Neural progenitor cell (in vitro differentiated cells): Measurements from ENCODE around the gene CSF1R.

Experiments used
- EZH2 ChIP-seq: fragments of 200-600 bp; sonication (generic); IDR thresholded peaks from 2 replicates; pipeline ENCODE4 v1.6.1; 2017; ENCODE audit warnings: antibody characterized with exemption, mild to moderate bottlenecking, moderate library complexity
- TF ChIP-seq, protein P1 (sequence below): fragments of 200-600 bp; sonication (generic); IDR thresholded peaks from 2 replicates; pipeline ENCODE4 v1.5.1; 2017; ENCODE audit warnings: antibody characterized with exemption, mild to moderate bottlenecking

DNA sequence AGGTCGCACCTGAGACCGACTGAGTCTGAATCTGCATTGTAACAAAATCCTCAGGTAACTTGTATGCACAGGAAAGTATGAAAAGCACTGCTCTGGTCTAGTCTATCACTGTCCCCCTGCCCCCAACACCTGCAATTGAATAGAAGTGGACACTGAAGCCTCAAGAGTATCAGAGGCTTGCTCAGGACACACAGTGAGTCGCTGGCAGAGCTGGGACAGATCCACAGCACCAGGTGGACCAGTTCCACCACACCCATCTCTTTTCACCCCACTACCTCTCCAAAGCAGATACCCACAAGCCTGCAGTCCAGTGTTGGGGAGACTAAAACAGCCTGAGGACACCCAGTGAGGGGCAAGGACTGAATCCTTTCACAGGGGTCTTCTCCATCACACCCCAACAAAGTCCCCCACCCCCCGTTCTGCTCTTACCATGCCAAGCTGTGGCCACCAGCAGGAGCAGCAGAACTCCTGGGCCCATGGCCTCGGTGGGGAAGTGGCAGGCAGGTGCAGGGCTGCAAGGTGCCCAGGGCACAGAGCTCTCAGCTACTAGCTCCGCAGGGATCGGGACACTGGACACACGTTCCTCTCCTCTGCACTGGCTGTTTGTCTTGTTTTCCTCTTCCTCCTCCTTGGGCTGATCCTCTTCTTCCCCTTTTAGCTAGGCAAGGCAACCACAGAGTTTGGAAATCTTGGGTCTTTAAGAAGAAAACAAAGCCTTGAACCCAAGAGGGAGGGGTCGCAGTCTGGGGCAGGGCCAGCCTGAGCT is at the start of gene CSF1R:
- TF ChIP-seq, protein P1, sequence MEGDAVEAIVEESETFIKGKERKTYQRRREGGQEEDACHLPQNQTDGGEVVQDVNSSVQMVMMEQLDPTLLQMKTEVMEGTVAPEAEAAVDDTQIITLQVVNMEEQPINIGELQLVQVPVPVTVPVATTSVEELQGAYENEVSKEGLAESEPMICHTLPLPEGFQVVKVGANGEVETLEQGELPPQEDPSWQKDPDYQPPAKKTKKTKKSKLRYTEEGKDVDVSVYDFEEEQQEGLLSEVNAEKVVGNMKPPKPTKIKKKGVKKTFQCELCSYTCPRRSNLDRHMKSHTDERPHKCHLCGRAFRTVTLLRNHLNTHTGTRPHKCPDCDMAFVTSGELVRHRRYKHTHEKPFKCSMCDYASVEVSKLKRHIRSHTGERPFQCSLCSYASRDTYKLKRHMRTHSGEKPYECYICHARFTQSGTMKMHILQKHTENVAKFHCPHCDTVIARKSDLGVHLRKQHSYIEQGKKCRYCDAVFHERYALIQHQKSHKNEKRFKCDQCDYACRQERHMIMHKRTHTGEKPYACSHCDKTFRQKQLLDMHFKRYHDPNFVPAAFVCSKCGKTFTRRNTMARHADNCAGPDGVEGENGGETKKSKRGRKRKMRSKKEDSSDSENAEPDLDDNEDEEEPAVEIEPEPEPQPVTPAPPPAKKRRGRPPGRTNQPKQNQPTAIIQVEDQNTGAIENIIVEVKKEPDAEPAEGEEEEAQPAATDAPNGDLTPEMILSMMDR, result no peak
- TF ChIP-seq EZH2, result no peak
